GM23338 (cell line): Measurements from ENCODE around the gene PIGU. TPM values are rescaled to one million over a fixed set of nuclear protein-coding genes. Genes with fewer than 3 reads are reported as not detected.

Experiments used
- ATAC-seq: fragments of 200-7000 bp; cut with Tn5 transposase; 3 replicates; pipeline ENCODE4 v1.9.1; 2020
- DNase-seq: peaks from one replicate; pipeline ENCODE4 v3.0.0-alpha.2; 2015; ENCODE audit warnings: low spot score
- H2AFZ ChIP-seq: fragments of 200-600 bp; sonication (generic); 2 replicates; pipeline ENCODE4 v1.8.0; 2016; ENCODE audit warnings: antibody characterized with exemption, mild to moderate bottlenecking, moderate library complexity
- H3F3A ChIP-seq: fragments of 200-600 bp; sonication (generic); replicated peaks from 2 replicates; pipeline ENCODE4 v1.8.0; 2017; ENCODE audit warnings: antibody characterized with exemption, mixed run types, low read depth
- H3K27ac ChIP-seq: fragments of 200-600 bp; sonication (generic); 2 replicates; pipeline ENCODE4 v1.6.1; 2016; ENCODE audit warnings: low read depth
- H3K27me3 ChIP-seq: fragments of 200-600 bp; sonication (generic); 2 replicates; pipeline ENCODE4 v1.8.0; 2016; ENCODE audit warnings: mild to moderate bottlenecking, mixed run types, moderate library complexity; ENCODE audit not compliant: insufficient read depth
- H3K36me3 ChIP-seq: fragments of 200-600 bp; sonication (generic); 2 replicates; pipeline ENCODE4 v1.8.0; 2016; ENCODE audit warnings: mild to moderate bottlenecking; ENCODE audit not compliant: insufficient read depth
- H3K4me1 ChIP-seq: fragments of 200-600 bp; sonication (generic); 2 replicates; pipeline ENCODE4 v1.8.0; 2016; ENCODE audit warnings: mild to moderate bottlenecking, moderate library complexity; ENCODE audit not compliant: insufficient read depth
- H3K4me2 ChIP-seq: fragments of 200-600 bp; sonication (generic); 2 replicates; pipeline ENCODE4 v1.7.1; 2017; ENCODE audit warnings: mixed run types
- H3K4me3 ChIP-seq: fragments of 200-600 bp; sonication (generic); 2 replicates; pipeline ENCODE4 v1.6.1; 2016; ENCODE audit warnings: mixed run types
- H3K79me2 ChIP-seq: fragments of 200-600 bp; sonication (generic); replicated peaks from 2 replicates; pipeline ENCODE4 v1.8.0; 2017; ENCODE audit warnings: mild to moderate bottlenecking; ENCODE audit not compliant: insufficient read depth
- H3K9me2 ChIP-seq: fragments of 200-600 bp; sonication (generic); 2 replicates; pipeline ENCODE4 v1.8.0; 2017; ENCODE audit not compliant: insufficient read depth
- H4K20me1 ChIP-seq: fragments of 200-600 bp; sonication (generic); replicated peaks from 2 replicates; pipeline ENCODE4 v1.8.0; 2017; ENCODE audit warnings: mild to moderate bottlenecking; ENCODE audit not compliant: insufficient read depth
- H3K27ac Mint-ChIP-seq: 2 replicates; pipeline ENCODE4 v1.8.0; 2020; ENCODE audit warnings: inconsistent platforms, mild to moderate bottlenecking, moderate library complexity, mixed read lengths
- H3K27me3 Mint-ChIP-seq: 3 replicates; pipeline ENCODE4 v1.8.0; 2022; ENCODE audit warnings: low read depth, mild to moderate bottlenecking, moderate library complexity, mixed read lengths, inconsistent platforms; ENCODE audit not compliant: insufficient read depth, poor library complexity
- H3K36me3 Mint-ChIP-seq: 3 replicates; pipeline ENCODE4 v1.8.0; 2021; ENCODE audit warnings: low read depth, mild to moderate bottlenecking, inconsistent platforms, moderate library complexity, mixed read lengths
- H3K4me1 Mint-ChIP-seq: 3 replicates; pipeline ENCODE4 v1.8.0; 2020; ENCODE audit warnings: mild to moderate bottlenecking, inconsistent platforms, mixed read lengths
- H3K4me3 Mint-ChIP-seq: 3 replicates; pipeline ENCODE4 v1.8.0; 2021; ENCODE audit warnings: moderate library complexity, mild to moderate bottlenecking, inconsistent platforms, mixed read lengths
- H3K9me3 Mint-ChIP-seq: 3 replicates; pipeline ENCODE4 v1.8.0; 2020; ENCODE audit warnings: moderate library complexity, mild to moderate bottlenecking, inconsistent platforms, mixed read lengths
- CTCF ChIP-seq, 2 experiments: fragments of 200-600 bp in 1 of 2; sonication (generic) in 1 of 2; conservative IDR thresholded peaks; 2 replicates each; pipeline versions ENCODE4 v1.5.1 to v1.6.1; 2016 to 2017; ENCODE audit warnings: antibody characterized with exemption in 2 of 2, low read depth in 2 of 2, mild to moderate bottlenecking in 2 of 2, moderate library complexity in 1 of 2
- ETS1 ChIP-seq: IDR thresholded peaks from 2 replicates; pipeline ENCODE4 v1.6.1; 2016; ENCODE audit warnings: antibody characterized with exemption
- EZH2 ChIP-seq: fragments of 200-600 bp; sonication (generic); IDR thresholded peaks from one replicate; pipeline ENCODE4 v1.8.0; 2017; ENCODE audit warnings: antibody characterized with exemption, mild to moderate bottlenecking, low read depth; ENCODE audit not compliant: unreplicated experiment
- EZH2phosphoT487 ChIP-seq: fragments of 200-600 bp; sonication (generic); IDR thresholded peaks from one replicate; pipeline ENCODE4 v1.8.1; 2018; ENCODE audit warnings: antibody characterized with exemption; ENCODE audit not compliant: unreplicated experiment
- JUNB ChIP-seq: IDR thresholded peaks from one replicate; pipeline ENCODE4 v1.6.1; 2016; ENCODE audit warnings: antibody characterized with exemption; ENCODE audit not compliant: unreplicated experiment
- NANOG ChIP-seq: IDR thresholded peaks from 2 replicates; pipeline ENCODE4 v1.6.1; 2016; ENCODE audit warnings: antibody characterized with exemption, borderline replicate concordance
- POLR2AphosphoS5 ChIP-seq: IDR thresholded peaks from 2 replicates; pipeline ENCODE4 v1.6.1; 2016; ENCODE audit warnings: antibody characterized with exemption, low read depth
- REST ChIP-seq: IDR thresholded peaks from one replicate; pipeline ENCODE4 v1.6.1; 2018; ENCODE audit warnings: antibody characterized with exemption; ENCODE audit not compliant: unreplicated experiment
- ZNF114 ChIP-seq: fragments of 250-450 bp; sonication (Bioruptor Pico); IDR thresholded peaks from 2 replicates; pipeline ENCODE4 v1.5.0; 2020; ENCODE audit warnings: mild to moderate bottlenecking, moderate library complexity
- polyA plus RNA-seq: library from polyadenylated mRNA; unstranded; fragments of >200 nt; fragmentation: Nextera tagmentation; extraction: Ambion mirVana; gene quantifications from 2 replicates; pipeline ENCODE4 v1.2.1, GENCODE V29; 2016
- total RNA-seq: library from RNA; depleted of rRNA; stranded (reverse); fragments of >200 nt; shearing (Covaris generic); gene quantifications from 2 replicates; pipeline ENCODE4 v1.2.3, GENCODE V29; 2014

Gene PIGU
- total and polyA plus RNA-seq, 2 experiments from 2014 or later: 24.3 to 28.9 TPM

- no peaks in the 10 kb centered on the region for H3K4me1 Mint-ChIP-seq
- DNase-seq: no peak
Observed at GRCh38 chr20:34691838-34692237, 14.9 kb upstream of the PIGU start.

More at GRCh38 chr20:34691838-34692237, 14.9 kb upstream of the PIGU start:
- H3K36me3 Mint-ChIP-seq: no peaks in the 10 kb centered on the region
- no peak overlapping the region for H3K27ac ChIP-seq
- 0 out of 2 replicates have a peak overlapping the region, but pooled peaks have one; percentile 32 for H2AFZ ChIP-seq
- H3K36me3 ChIP-seq: no peaks in the 10 kb centered on the region
- no peaks in the 10 kb centered on the region for H3K79me2 ChIP-seq
- H3K4me1 ChIP-seq: no peaks in the 10 kb centered on the region
- H3K4me2 ChIP-seq: no peak overlapping the region
- no peaks in the 10 kb centered on the region for H3K9me3 Mint-ChIP-seq
- H4K20me1 ChIP-seq: no peaks in the 10 kb centered on the region
- peaks cover 11% of the 10 kb centered on the region for H3K27me3 Mint-ChIP-seq
- TF ChIP-seq POLR2AphosphoS5: no peak
- TF ChIP-seq REST: no peak
- TF ChIP-seq CTCF (conservative IDR thresholded peaks at IDR 0.05; ENCODE audit: low read depth in 2 of 2): no peak
- TF ChIP-seq ZNF114 (CRISPR knock-in tag): no peak
- TF ChIP-seq EZH2: no peak
- TF ChIP-seq JUNB: no peak
- no peak for TF ChIP-seq NANOG
- TF ChIP-seq EZH2phosphoT487: no peak
- TF ChIP-seq ETS1: no peak
- H3K27me3 ChIP-seq: no peaks in the 10 kb centered on the region
- no peak overlapping the region for H3K27ac Mint-ChIP-seq
- no peak overlapping the region for H3K4me3 ChIP-seq
- H3K4me3 Mint-ChIP-seq: no peak overlapping the region
- H3F3A ChIP-seq: no peaks in the 10 kb centered on the region
- ATAC-seq: no peak
- no peaks in the 10 kb centered on the region for H3K9me2 ChIP-seq
